ENCODE results near the gene RNFT2. TPM values are rescaled to one million over a fixed set of nuclear protein-coding genes. Genes with fewer than 3 reads are reported as not detected.
A peak's percentile ranks its signal among the peaks of the same experiment; 100 is the strongest.

RNFT2 gene
- total RNA-seq, 2 experiments from 2014 or later: 4.9 to 6.0 TPM

GRCh38 chr12:116881877-116882507 is 143.9 kb downstream of the RNFT2 start:
- POLR2A ChIA-PET: no interaction called here
- Mint-ChIP-seq H3K4me1 (ENCODE audit: low read depth) (peaks cover 38% of the 10 kb centered on the region), H3K27ac (no peak overlapping the region), H3K27me3 (peaks cover 71% of the 10 kb centered on the region), H3K36me3 (ENCODE audit: low read depth) (no peaks in the 10 kb centered on the region), H3K4me3 (peak overlapping the region; percentile 48), H3K9me3 (no peaks in the 10 kb centered on the region)
- ATAC-seq (ENCODE audit: poor library complexity) (no peak), DNase-seq (no peak)
- Histone ChIP-seq H3K4me3 (ENCODE audit: low read length) (no peak overlapping the region), H3K4me1 (ENCODE audit: insufficient read depth, low read length) (peaks cover 34% of the 10 kb centered on the region), H3K27ac (ENCODE audit: low read depth in 1 of 2, low read length in 2 of 2) (no peak overlapping the region), H3K27me3 (ENCODE audit: control insufficient read depth in 1 of 2, insufficient read depth in 2 of 2, low read length in 2 of 2) (peaks cover 46 to 63% of the 10 kb centered on the region in 2 experiments), H3K9me3 (ENCODE audit: control insufficient read depth in 1 of 2, insufficient read depth in 1 of 2, low read length in 2 of 2) (peaks cover 0 to 18% of the 10 kb centered on the region in 2 experiments), H3K36me3 (ENCODE audit: insufficient read depth, low read length) (no peaks in the 10 kb centered on the region)
- CTCF ChIA-PET: no interaction called here
- no peak for TF ChIP-seq CTCF (IDR thresholded peaks at IDR 0.05)
- intact Hi-C loops (cut with DNase I, micrococcal nuclease): loop anchor here in 1 of 2 experiments (2.0 kb wide), 1 partner anchor 179 kb away; no protein-coding TSS in a partner anchor

GRCh38 chr12:116882742-116883141 is 144.6 kb downstream of the RNFT2 start:
- H3K9me3 ChIP-seq (ENCODE audit: control insufficient read depth in 1 of 2, insufficient read depth in 1 of 2, low read length in 2 of 2): peaks cover 0 to 18% of the 10 kb centered on the region in 2 experiments
- no peak for TF ChIP-seq CTCF (IDR thresholded peaks at IDR 0.05)
- Mint-ChIP-seq H3K36me3 (ENCODE audit: low read depth) (no peaks in the 10 kb centered on the region), H3K9me3 (no peaks in the 10 kb centered on the region), H3K27me3 (peaks cover 71% of the 10 kb centered on the region), H3K4me1 (ENCODE audit: low read depth) (peaks cover 38% of the 10 kb centered on the region), H3K4me3 (peak overlapping the region; percentile 18), H3K27ac (no peak overlapping the region)
- H3K27me3 ChIP-seq (ENCODE audit: control insufficient read depth in 1 of 2, insufficient read depth in 2 of 2, low read length in 2 of 2): peaks cover 46 to 56% of the 10 kb centered on the region in 2 experiments
- peak in 1 of 14 experiments; percentile 6 for DNase-seq
- intact Hi-C loops (cut with DNase I, micrococcal nuclease): loop anchor here in 1 of 2 experiments (2.0 kb wide), 1 partner anchor 180 kb away; no protein-coding TSS in a partner anchor
- peaks cover 34% of the 10 kb centered on the region for H3K4me1 ChIP-seq (ENCODE audit: insufficient read depth, low read length)
- ChIA-PET CTCF (no interaction called here), POLR2A (no interaction called here)
- H3K4me3 ChIP-seq (ENCODE audit: low read length): no peak overlapping the region
- no peak overlapping the region for H3K27ac ChIP-seq (ENCODE audit: low read depth in 1 of 2, low read length in 2 of 2)
- no peaks in the 10 kb centered on the region for H3K36me3 ChIP-seq (ENCODE audit: insufficient read depth, low read length)
- no peak for ATAC-seq (ENCODE audit: poor library complexity)

GRCh38 chr12:116884871-116885270 is 146.8 kb downstream of the RNFT2 start:
- CTCF ChIA-PET: no interaction called here
- intact Hi-C loops (cut with DNase I, micrococcal nuclease): no loop called here
- TF ChIP-seq CTCF (IDR thresholded peaks at IDR 0.05): no peak

More at GRCh38 chr12:116884871-116885270, 146.8 kb downstream of the RNFT2 start:
- DNase-seq (no peak), ATAC-seq (ENCODE audit: poor library complexity) (no peak)
- Histone ChIP-seq H3K4me1 (ENCODE audit: insufficient read depth, low read length) (peaks cover 18% of the 10 kb centered on the region), H3K9me3 (ENCODE audit: control insufficient read depth in 1 of 2, insufficient read depth in 1 of 2, low read length in 2 of 2) (peaks cover 0 to 7% of the 10 kb centered on the region in 2 experiments), H3K27me3 (ENCODE audit: control insufficient read depth in 1 of 2, insufficient read depth in 2 of 2, low read length in 2 of 2) (peaks cover 29 to 36% of the 10 kb centered on the region in 2 experiments), H3K36me3 (ENCODE audit: insufficient read depth, low read length) (no peaks in the 10 kb centered on the region), H3K27ac (ENCODE audit: low read depth in 1 of 2, low read length in 2 of 2) (no peak overlapping the region), H3K4me3 (ENCODE audit: low read length) (no peak overlapping the region)
- POLR2A ChIA-PET: no interaction called here
- Mint-ChIP-seq H3K27me3 (peaks cover 58% of the 10 kb centered on the region), H3K9me3 (no peaks in the 10 kb centered on the region), H3K36me3 (ENCODE audit: low read depth) (no peaks in the 10 kb centered on the region), H3K27ac (no peak overlapping the region), H3K4me1 (ENCODE audit: low read depth) (peaks cover 23% of the 10 kb centered on the region), H3K4me3 (no peak overlapping the region)

All from CD4-positive, alpha-beta T cell (primary cell).